NT2/D1 (cell line): ENCODE results near the gene CCDC63.

ENCODE experiments used
- DNase-seq: peaks from one replicate; pipeline ENCODE4 v3.0.0-alpha.2; 2011; ENCODE audit warnings: low read depth, low spot score
- H3K27me3 ChIP-seq: 2 replicates; pipeline ENCODE4 v1.6.0; 2011; ENCODE audit warnings: mild to moderate bottlenecking; ENCODE audit not compliant: insufficient read length, insufficient read depth
- H3K36me3 ChIP-seq: 2 replicates; pipeline ENCODE4 v1.6.1; 2011; ENCODE audit warnings: mild to moderate bottlenecking, low read length, mixed read lengths; ENCODE audit not compliant: insufficient read depth, insufficient read length
- H3K4me1 ChIP-seq: 2 replicates; pipeline ENCODE4 v1.5.1; 2011; ENCODE audit not compliant: insufficient read depth, insufficient read length
- H3K4me3 ChIP-seq: 2 replicates; pipeline ENCODE4 v1.5.1; 2011; ENCODE audit warnings: low read depth; ENCODE audit not compliant: insufficient read length
- H3K9ac ChIP-seq: 2 replicates; pipeline ENCODE4 v1.6.0; 2011; ENCODE audit warnings: low read depth; ENCODE audit not compliant: insufficient read length
- H3K9me3 ChIP-seq: 2 replicates; pipeline ENCODE4 v1.5.1; 2011; ENCODE audit warnings: mild to moderate bottlenecking, low read length; ENCODE audit not compliant: insufficient read depth
- SUZ12 ChIP-seq: IDR thresholded peaks from 2 replicates; pipeline ENCODE4 v1.6.1; 2011; ENCODE audit not compliant: insufficient read length, insufficient read depth; ENCODE audit errors: extremely low read depth
- YY1 ChIP-seq: IDR thresholded peaks from 2 replicates; pipeline ENCODE4 v1.6.1; 2011; ENCODE audit not compliant: insufficient read length, insufficient read depth
- ZNF274 ChIP-seq: IDR thresholded peaks from 2 replicates; pipeline ENCODE4 v1.6.1; 2011; ENCODE audit warnings: mild to moderate bottlenecking, low read depth, low read length

Gene CCDC63

GRCh38 chr12:110932046-110932445 lies 85.3 kb downstream of the CCDC63 start:
- Histone ChIP-seq H3K36me3 (no peaks in the 10 kb centered on the region), H3K9me3 (no peaks in the 10 kb centered on the region), H3K27me3 (no peaks in the 10 kb centered on the region), H3K4me3 (no peak overlapping the region), H3K9ac (no peak overlapping the region), H3K4me1 (peaks cover 6% of the 10 kb centered on the region)
- DNase-seq: no peak
- TF ChIP-seq YY1 (no peak), ZNF274 (no peak), SUZ12 (no peak)

GRCh38 chr12:110933326-110933974 lies 86.7 kb downstream of the CCDC63 start:
- Histone ChIP-seq H3K9ac (peak overlapping the region; percentile 7), H3K4me1 (peaks cover 9% of the 10 kb centered on the region), H3K27me3 (no peaks in the 10 kb centered on the region), H3K4me3 (no peak overlapping the region), H3K36me3 (no peaks in the 10 kb centered on the region), H3K9me3 (no peaks in the 10 kb centered on the region)
- TF ChIP-seq SUZ12: no peak
- no peak for TF ChIP-seq ZNF274
- TF ChIP-seq YY1: no peak
- no peak for DNase-seq

GRCh38 chr12:110934093-110934852 lies 87.5 kb downstream of the CCDC63 start:
- Histone ChIP-seq H3K27me3 (no peaks in the 10 kb centered on the region), H3K36me3 (no peaks in the 10 kb centered on the region), H3K9me3 (no peaks in the 10 kb centered on the region), H3K4me3 (no peak overlapping the region), H3K4me1 (peaks cover 9% of the 10 kb centered on the region), H3K9ac (peak overlapping the region; percentile 7)
- DNase-seq: peak; percentile 86
- TF ChIP-seq ZNF274 (no peak), YY1 (no peak), SUZ12 (no peak)

- TF ChIP-seq SUZ12: no peak
- no peak for TF ChIP-seq ZNF274
- TF ChIP-seq YY1: no peak
- Histone ChIP-seq H3K4me1 (peaks cover 9% of the 10 kb centered on the region), H3K9ac (no peak overlapping the region), H3K9me3 (no peaks in the 10 kb centered on the region), H3K27me3 (no peaks in the 10 kb centered on the region), H3K4me3 (no peak overlapping the region), H3K36me3 (peaks cover 5% of the 10 kb centered on the region)
- no peak for DNase-seq
These were observed 88.8 kb downstream of the CCDC63 start for GRCh38 chr12:110935588-110935987.

GRCh38 chr12:110936367-110937103 lies 89.7 kb downstream of the CCDC63 start:
- Histone ChIP-seq H3K4me1 (peaks cover 9% of the 10 kb centered on the region), H3K9me3 (peaks cover 4% of the 10 kb centered on the region; the same call in 1 of the 2 replicates), H3K4me3 (peak overlapping the region; percentile 39), H3K27me3 (no peaks in the 10 kb centered on the region), H3K9ac (peak overlapping the region; percentile 70), H3K36me3 (peaks cover 7% of the 10 kb centered on the region)
- TF ChIP-seq YY1: no peak
- no peak for TF ChIP-seq SUZ12
- TF ChIP-seq ZNF274: no peak
- no peak for DNase-seq

GRCh38 chr12:110937104-110937641 lies 90.4 kb downstream of the CCDC63 start:
- peak overlapping the region; percentile 70 for H3K9ac ChIP-seq
- H3K27me3 ChIP-seq: no peaks in the 10 kb centered on the region
- H3K4me1 ChIP-seq: peaks cover 9% of the 10 kb centered on the region
- H3K9me3 ChIP-seq: peaks cover 6% of the 10 kb centered on the region; the same call in 1 of the 2 replicates
- DNase-seq: peak; percentile 89
- H3K36me3 ChIP-seq: peaks cover 7% of the 10 kb centered on the region
- H3K4me3 ChIP-seq: peak overlapping the region; percentile 39
- TF ChIP-seq SUZ12 (no peak), YY1 (no peak), ZNF274 (no peak)

- H3K27me3 ChIP-seq: no peaks in the 10 kb centered on the region
- H3K4me1 ChIP-seq: peaks cover 3% of the 10 kb centered on the region
- H3K4me3 ChIP-seq: no peak overlapping the region
- H3K9ac ChIP-seq: no peak overlapping the region
- TF ChIP-seq ZNF274 (no peak), SUZ12 (no peak)
- H3K9me3 ChIP-seq: peaks cover 8% of the 10 kb centered on the region; the same call in 1 of the 2 replicates
- DNase-seq: no peak
- H3K36me3 ChIP-seq: peaks cover 7% of the 10 kb centered on the region
These were observed 93.5 kb downstream of the CCDC63 start for GRCh38 chr12:110940296-110940695.
